ENCODE results near the gene SIX5. TPM values are rescaled to one million over a fixed set of nuclear protein-coding genes. Genes with fewer than 3 reads are reported as not detected.
"Not testable (repeated sequence)": the region's sequence is repeated elsewhere in the genome, so short reads cannot be mapped to it uniquely, and the experiment has no call there.

Gene SIX5
- 22.3 TPM for total RNA-seq
- long read RNA-seq, transcript SIX5-205 (3 exons, 2,943 nt) = major isoform, 6 of 22 reads
- long read RNA-seq, transcript SIX5-202 (2 exons, 1,809 nt) = minor isoform, 5 of 22 reads
- long read RNA-seq, partial matches to known transcripts = 4 of 22 reads
- long read RNA-seq, other reads (novel, unspliced or antisense) = 7 of 22 reads

DNA sequence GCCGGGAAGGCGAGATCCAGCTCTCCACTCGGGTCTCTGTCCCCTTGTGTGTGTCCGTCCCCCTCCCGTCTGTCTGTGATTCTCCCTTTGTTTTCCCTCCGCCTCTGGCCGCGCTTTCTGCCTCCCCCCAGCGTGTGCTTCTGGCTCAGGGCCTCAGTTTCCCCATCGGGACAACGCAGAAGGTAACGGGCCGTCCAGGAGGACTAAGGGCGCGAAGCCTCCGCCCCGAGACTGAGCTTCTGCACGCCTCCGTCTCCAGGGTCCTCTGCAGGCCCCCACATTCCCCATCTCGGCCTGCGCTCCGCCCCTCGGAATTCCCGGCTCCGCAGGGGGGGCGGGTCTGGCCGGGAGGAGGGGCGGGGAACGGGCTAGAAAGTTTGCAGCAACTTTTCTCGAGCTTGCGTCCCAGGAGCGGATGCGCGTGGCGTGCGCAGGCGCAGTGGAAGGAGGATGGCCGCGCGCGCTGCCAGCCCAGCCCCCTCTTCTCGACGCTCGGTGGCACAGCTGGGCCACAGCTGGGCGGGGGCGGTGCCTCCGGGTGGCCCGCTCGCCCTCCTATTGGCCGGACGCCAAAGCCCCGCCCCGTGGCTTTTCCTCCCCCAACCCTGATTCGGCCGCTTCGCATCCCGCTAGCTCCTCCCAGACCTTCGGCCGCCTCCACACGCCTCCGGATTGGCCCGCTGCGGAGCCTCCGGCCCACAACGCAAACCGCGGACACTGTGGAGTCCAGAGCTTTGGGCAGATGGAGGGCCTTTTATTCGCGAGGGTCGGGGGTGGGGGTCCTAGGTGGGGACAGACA lies at the start of gene SIX5:
Gene SIX5, minus strand, starts transcription at position 269 of the 799 bp plus-strand sequence. CDS start 408 bp downstream, outside the sequence.
- peak; percentile 98 for DNase-seq (ENCODE audit: missing footprints)
- ATAC-seq = peak; percentile 69
- intact Hi-C loops (cut with DNase I) = loop anchor here (1.0 kb wide), 1 partner anchor 52 kb away; no protein-coding TSS in a partner anchor

DNA sequence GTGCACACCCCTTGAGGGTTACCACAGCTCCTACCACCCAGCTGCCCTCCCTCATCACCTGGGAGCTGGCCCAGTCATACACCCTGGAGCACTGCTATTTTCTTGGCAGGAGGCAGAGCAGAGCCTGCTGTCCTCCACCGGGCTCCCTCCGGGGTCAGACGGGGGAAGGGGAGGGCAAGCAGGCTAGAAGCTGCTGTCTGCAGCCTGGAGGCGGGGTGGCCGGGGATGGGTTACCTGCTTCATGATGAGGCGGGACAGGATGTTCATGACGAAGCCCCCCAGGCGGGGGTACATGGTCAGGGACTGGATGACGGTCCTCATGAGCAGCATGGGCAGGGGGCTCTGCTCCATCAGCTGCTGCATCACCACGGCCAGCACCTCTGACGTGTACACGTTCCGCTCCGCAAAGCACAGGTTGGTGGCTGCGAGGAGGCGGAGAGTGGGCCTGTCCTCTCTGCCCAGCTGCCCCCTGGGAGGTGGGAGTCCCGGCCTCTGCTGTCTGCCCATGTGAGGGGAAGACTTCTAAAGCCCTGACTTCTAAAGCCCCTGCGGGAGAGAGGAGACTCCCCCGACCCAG lies 48.8 kb upstream of the SIX5 start:
- intact Hi-C loops (cut with DNase I) = loop anchor here (5.0 kb wide), 1 partner anchor 69 kb away; the partner anchor contains the start of gene IRF2BP1
- peak; percentile 21 for ATAC-seq
- no peak for DNase-seq (ENCODE audit: missing footprints)

DNA sequence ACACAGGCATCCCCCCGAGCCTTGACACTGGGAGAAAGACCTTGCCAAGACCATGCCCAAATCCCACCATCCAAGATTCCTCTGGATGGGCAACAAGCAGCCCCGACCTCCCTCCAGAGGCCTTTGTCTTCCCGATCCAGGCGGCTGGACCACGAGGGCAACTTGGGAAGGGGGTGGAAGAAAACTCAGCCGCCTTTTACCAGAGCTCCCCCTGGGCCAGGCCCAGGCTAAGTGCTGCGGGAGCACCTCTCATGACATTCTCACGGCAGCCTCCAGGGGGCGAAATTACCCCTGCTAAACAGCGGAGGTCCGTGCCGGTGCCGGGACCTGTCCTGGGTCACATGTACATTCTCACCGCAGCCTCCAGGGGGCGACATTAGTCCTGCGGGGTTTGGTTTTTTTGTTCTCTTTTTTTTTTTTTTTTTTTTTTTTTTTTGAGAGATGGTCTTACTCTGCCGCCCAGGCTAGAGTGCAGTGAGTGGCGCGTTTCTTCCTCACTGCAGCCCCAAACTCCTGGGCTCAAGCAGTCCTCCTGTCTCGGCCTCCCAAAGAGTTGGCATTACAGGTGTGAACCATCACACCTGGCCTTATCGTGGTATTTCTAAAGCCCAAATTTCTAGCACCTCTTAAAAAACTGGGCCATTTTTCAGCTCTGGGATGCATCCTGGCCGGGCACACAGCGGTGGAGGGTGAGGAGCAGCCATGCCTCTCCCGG lies 48.1 kb upstream of the SIX5 start:
- peak; percentile 97 for DNase-seq (ENCODE audit: missing footprints)
- intact Hi-C loops (cut with DNase I) = loop anchor here (5.0 kb wide), 1 partner anchor 70 kb away; the partner anchor contains the start of gene IRF2BP1
- ATAC-seq = peak; percentile 88

- DNase-seq (ENCODE audit: missing footprints) = no peak
- intact Hi-C loops (cut with DNase I) = loop anchor here (5.0 kb wide), 1 partner anchor 71 kb away; the partner anchor contains the start of gene IRF2BP1
- no peak for ATAC-seq
These were observed 47.4 kb upstream of the SIX5 start for GRCh38 chr19:45816236-45817009.

GRCh38 chr19:45815481-45816216 lies 46.6 kb upstream of the SIX5 start:
- ATAC-seq (no peak), DNase-seq (ENCODE audit: missing footprints) (no peak)
- intact Hi-C loops (cut with DNase I) = loop anchor here (5.0 kb wide), 1 partner anchor 72 kb away; the partner anchor contains the start of gene IRF2BP1

DNA sequence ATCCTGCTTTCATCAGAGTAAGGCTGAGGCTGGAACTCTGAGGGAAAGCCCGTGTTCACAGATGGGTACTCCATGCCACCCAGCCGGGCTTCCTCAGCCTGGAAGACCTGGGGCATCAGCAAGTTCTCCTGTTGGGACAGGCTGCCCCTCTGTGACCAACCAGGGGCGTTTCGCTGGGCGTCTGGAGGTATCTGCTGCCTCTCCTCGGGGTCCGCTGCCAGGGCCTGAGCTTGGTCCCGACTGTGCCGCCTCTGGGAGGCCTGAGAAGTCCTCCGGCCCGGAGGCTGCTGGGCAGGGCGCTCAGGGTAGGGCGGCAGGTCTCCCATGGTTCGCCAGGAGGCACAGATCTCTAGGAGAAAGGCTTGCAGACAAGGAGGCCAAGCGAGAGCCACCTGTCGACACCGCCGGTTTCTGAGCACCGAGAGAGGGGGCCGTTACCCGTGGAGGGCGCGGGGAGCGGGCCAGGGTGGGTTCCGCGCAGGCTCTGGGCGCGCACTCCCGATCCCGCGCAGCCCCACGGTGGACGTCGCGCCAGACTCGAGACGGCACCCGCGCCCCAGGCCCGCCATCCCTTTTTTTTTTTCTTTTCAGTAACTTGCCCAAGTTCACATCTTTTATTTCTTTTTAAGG lies 45.9 kb upstream of the SIX5 start, which contains the start of gene RSPH6A:
Gene RSPH6A, minus strand, starts transcription at position 458 of the 630 bp plus-strand sequence. Its CDS starts 132 bp downstream, at position 326.
- intact Hi-C loops (cut with DNase I) = loop anchor here (5.0 kb wide), 1 partner anchor 72 kb away; the partner anchor contains the start of gene IRF2BP1
- DNase-seq (ENCODE audit: missing footprints) (no peak), ATAC-seq (no peak)

- ATAC-seq (no peak), DNase-seq (ENCODE audit: missing footprints) (no peak)
- intact Hi-C loops (cut with DNase I) = no loop called here
These were observed 45.2 kb upstream of the SIX5 start for GRCh38 chr19:45814166-45814780.

GRCh38 chr19:45812297-45812696 lies 43.2 kb upstream of the SIX5 start:
- no peak for DNase-seq (ENCODE audit: missing footprints)
- intact Hi-C loops (cut with DNase I) = no loop called here
- ATAC-seq = no peak

- ATAC-seq (no peak), DNase-seq (ENCODE audit: missing footprints) (no peak)
- intact Hi-C loops (cut with DNase I) = no loop called here
These were observed 40.6 kb upstream of the SIX5 start for GRCh38 chr19:45809643-45810159.

GRCh38 chr19:45805719-45806118 lies 36.7 kb upstream of the SIX5 start:
- ATAC-seq = no peak
- DNase-seq (ENCODE audit: missing footprints) = no peak
- intact Hi-C loops (cut with DNase I) = no loop called here

DNA sequence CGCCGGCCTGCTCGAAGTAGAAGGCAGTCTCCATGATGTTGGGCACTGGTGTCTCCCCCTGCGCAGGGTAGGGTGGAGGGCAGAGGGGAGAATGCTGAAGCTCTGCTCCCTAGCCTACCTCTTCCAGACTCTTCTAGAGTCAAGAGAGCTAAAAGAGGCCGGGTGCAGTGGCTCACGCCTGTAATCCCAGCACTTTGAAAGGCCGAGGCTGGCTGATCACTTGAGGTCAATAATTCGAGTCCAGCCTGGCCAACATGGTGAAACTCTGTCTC lies 35.8 kb upstream of the SIX5 start:
- intact Hi-C loops (cut with DNase I) = no loop called here
- no peak for DNase-seq (ENCODE audit: missing footprints)
- no peak for ATAC-seq

DNA sequence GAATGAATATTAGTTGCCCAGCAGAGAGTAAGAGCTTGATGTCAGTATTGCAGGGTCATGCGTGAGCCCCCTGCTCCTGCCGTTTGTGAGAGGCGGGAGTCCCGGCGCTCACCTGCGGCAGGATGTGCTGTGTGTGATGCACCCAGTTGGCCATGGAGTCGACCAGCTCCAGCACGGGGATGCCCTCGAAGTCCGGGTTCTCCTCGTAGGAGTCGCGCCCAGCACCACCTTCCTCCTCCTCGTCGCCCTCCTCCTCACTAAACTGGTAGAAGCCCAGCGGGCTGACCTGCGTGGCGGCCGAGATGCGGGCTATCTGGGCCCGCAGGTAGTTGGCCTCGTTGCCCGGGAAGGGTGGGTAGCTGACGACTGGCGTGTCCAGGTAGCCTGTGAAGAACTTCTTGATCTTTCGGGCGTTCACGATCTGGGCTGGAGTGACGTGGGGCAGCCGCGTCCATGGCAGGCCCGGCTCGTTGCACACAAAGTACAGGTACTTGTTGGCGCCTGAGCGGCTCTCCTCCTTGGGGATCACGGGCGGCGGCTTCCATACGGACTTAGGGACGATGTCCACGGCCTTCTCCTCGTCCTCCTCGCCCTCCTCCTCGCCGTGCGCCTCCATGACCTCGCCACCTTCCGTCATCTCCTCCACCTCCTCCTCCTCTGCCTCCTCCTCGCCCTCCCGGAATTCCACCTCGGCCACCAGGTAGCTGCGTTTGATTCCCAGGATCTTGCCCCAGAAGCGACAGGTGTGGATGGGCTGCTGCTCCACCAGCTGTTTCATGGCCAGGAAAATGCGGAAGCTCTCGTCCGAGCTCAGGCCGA lies 35.3 kb upstream of the SIX5 start:
- DNase-seq (ENCODE audit: missing footprints) (no peak), ATAC-seq (no peak)
- intact Hi-C loops (cut with DNase I) = no loop called here

GRCh38 chr19:45801603-45802175 lies 32.6 kb upstream of the SIX5 start:
- no peak for DNase-seq (ENCODE audit: missing footprints)
- intact Hi-C loops (cut with DNase I) = no loop called here
- no peak for ATAC-seq

DNA sequence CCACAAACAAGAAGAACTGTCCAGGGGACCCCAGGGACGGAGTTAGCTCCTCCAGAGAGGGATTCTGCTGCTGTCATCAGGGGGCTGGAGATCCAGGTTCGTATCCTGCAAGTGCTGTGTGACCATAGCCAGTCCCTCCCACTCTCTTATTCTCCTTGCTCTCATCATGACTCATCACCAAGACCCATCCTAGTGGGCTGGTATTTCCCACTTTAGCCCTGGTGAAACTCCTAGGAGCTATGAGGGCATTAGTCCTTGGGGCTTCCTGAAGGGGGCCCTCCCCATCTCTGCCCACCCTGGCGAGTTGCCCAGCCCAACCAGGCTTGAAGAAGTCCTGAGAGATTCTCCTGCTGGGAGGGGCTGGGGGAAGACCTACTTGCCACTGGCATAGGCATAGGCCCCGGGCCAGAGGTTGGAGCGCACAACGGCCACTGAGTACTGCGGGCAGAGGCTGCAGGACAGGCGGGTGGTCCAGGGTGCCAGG lies 31.1 kb upstream of the SIX5 start:
- ATAC-seq = peak; percentile 11

DNA sequence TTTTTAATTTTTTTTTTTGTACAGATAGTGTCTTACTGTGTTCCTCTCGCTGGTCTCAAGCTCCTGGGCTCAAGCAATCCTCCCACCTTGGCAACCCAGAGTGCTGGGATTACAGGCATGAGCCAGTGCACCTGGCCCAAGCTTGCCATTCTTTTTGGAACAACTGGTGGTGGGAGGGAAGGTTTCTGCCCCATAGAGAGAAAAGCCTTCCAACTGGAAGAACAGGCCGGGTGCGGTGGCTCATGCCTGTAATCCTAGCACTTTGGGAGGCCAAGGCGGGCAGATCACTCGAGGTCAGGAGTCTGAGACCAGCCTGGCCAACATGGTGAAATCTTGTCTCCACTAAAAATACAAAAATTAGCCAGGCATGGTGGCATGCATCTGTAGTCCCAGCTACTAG lies 30.5 kb upstream of the SIX5 start:
- not testable (repeated sequence) for DNase-seq (ENCODE audit: missing footprints); ATAC-seq
- intact Hi-C loops (cut with DNase I) = loop anchor here (1.0 kb wide), 1 partner anchor 29 kb away; no protein-coding TSS in a partner anchor

More for the DNA sequence above, 31.1 kb upstream of the SIX5 start:
- DNase-seq (ENCODE audit: missing footprints) = peak; percentile 20
- intact Hi-C loops (cut with DNase I) = no loop called here

All from Right ventricle myocardium inferior (tissue), 1 donor.